HUES64 (cell line): Measurements from ENCODE around the gene DPP10.

Experiments used
- H3K27ac ChIP-seq: 2 replicates; pipeline ENCODE4 v1.7.0; 2013; ENCODE audit warnings: low read depth, low read length, inconsistent platforms
- H3K27me3 ChIP-seq: 2 replicates; pipeline ENCODE4 v1.6.1; 2013; ENCODE audit warnings: mild to moderate bottlenecking, low read length; ENCODE audit not compliant: insufficient read depth
- H3K36me3 ChIP-seq: 2 replicates; pipeline ENCODE4 v1.6.1; 2013; ENCODE audit warnings: mild to moderate bottlenecking, low read length; ENCODE audit not compliant: insufficient read depth
- H3K4me1 ChIP-seq: 2 replicates; pipeline ENCODE4 v1.6.1; 2013; ENCODE audit warnings: mild to moderate bottlenecking, low read length, moderate library complexity; ENCODE audit not compliant: insufficient read depth
- H3K4me3 ChIP-seq: 2 replicates; pipeline ENCODE4 v1.5.1; 2013; ENCODE audit warnings: mild to moderate bottlenecking, low read length, moderate library complexity
- H3K9ac ChIP-seq: 2 replicates; pipeline ENCODE4 v1.6.1; 2013; ENCODE audit warnings: mild to moderate bottlenecking, low read depth, low read length
- H3K9me3 ChIP-seq: 2 replicates; pipeline ENCODE4 v1.6.1; 2013; ENCODE audit warnings: low read depth, low read length; ENCODE audit not compliant: insufficient read depth
- WGBS: fragments of 150-250, 120-280 bp; methylation state at CpG from one replicate; pipeline ENCODE4 v1.1.7; 2013; ENCODE audit warnings: missing lambda C conversion rate; 5-methylcytosine and 5-hydroxymethylcytosine counted together

Gene DPP10

DNA sequence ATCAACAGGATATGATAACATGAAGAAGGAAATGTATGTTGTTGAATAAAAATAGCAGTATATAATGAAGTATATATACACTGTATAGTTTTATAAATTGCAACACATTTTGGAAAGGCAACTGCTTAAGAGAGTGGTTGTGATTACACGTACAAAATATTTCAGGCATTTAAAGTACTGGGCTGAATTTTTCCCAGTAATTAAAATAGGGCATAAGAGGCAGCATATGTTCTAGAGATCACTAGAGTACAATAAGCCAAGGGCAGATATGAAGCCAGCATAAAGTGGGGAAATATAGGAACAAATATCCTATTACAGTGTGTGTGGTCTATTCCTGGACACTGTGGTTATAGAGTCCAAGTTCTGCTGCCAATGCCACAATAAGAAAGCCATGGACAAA lies 14.1 kb downstream of the DPP10 start:
- no peak overlapping the region for H3K4me3 ChIP-seq
- H3K27me3 ChIP-seq = no peaks in the 10 kb centered on the region
- H3K9ac ChIP-seq = no peak overlapping the region
- no peaks in the 10 kb centered on the region for H3K36me3 ChIP-seq
- no peak overlapping the region for H3K27ac ChIP-seq
- no peaks in the 10 kb centered on the region for H3K9me3 ChIP-seq
- H3K4me1 ChIP-seq = peaks cover 22% of the 10 kb centered on the region
- WGBS = 100% methylated on average over 1 of the region's 1 CpG

DNA sequence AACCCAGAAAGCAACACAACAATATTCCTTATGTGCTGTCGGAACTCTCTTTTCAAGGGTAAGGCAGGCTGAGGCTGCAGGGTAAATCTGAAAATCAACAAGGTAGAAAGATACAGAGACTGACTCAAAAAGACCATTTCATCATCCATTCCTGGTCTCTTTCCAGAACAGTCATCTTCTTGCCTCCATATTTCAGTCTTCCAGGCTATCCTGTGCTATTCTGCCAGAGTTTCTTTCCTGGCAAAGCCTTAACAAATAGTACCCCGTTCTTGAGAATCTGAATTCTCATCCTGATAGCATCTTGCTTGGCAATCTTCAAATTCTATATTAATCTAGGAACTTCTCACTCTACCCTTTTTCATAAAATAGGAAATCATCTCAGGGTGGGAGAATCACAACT lies 15.5 kb downstream of the DPP10 start:
- Histone ChIP-seq H3K4me1 (peaks cover 24% of the 10 kb centered on the region), H3K9me3 (no peaks in the 10 kb centered on the region), H3K9ac (no peak overlapping the region), H3K36me3 (no peaks in the 10 kb centered on the region), H3K27me3 (no peaks in the 10 kb centered on the region), H3K4me3 (no peak overlapping the region), H3K27ac (no peak overlapping the region)
- 97% methylated on average over 2 of the region's 2 CpGs for WGBS

DNA sequence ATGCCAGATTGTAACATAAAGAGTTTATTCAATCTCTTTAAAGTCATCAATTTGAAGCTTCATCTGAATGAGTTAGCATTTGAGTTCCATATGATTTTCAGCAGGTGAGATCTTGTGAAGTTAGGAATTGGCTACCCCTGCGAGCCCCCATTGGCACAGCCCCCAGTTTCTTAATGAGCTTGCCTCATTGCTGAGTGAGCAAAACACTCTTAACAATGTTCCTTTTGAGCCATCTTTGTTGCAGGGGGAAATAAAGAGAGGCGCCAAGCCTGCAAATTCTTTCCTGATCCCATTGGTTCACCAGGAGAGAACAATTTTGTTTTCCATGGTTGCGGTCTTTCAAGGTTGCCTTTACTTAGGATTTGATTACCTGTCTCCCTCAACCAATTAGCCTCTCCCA lies 18.7 kb downstream of the DPP10 start:
- H3K9ac ChIP-seq = no peak overlapping the region
- no peaks in the 10 kb centered on the region for H3K27me3 ChIP-seq
- H3K4me3 ChIP-seq = no peak overlapping the region
- no peaks in the 10 kb centered on the region for H3K36me3 ChIP-seq
- H3K9me3 ChIP-seq = no peaks in the 10 kb centered on the region
- peaks cover 24% of the 10 kb centered on the region for H3K4me1 ChIP-seq
- no peak overlapping the region for H3K27ac ChIP-seq
- WGBS = 92% methylated on average over 3 of the region's 3 CpGs

DNA sequence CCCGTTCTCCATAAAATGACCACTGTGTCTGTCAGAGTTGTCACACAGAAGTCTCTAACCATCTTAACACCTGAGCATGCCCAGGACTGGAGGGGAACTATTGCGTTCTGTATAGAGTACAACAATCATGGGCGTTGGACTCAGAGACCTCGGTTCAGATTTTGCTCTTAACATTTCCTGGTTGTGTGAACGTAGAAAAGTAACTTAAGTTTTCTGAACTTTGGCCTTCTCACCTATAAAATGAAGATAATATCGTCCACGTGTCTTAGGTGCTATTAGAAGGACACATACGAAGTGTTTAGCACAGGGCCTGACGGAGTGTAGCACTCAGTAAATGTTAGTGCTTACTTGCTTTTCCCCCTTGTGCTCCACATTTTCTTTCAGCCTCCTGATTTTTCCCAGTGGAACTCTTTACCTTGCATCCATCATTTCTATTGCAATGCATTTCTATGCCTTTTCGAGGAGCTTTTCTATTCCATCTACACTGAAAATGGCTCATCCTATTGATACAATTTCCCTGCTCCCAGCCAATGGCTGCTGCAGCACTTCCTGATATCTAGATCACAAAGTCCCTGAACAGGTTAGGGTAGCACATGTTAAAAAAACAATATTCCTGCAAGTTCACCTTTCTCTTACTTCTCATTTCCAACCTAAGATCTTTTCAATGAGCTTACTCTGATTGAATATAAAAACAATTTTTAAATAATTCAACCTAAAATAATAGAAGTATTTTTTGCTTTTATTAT lies 22.7 kb downstream of the DPP10 start:
- WGBS = 95% methylated on average over 10 of the region's 10 CpGs
- H3K9me3 ChIP-seq = no peaks in the 10 kb centered on the region

DNA sequence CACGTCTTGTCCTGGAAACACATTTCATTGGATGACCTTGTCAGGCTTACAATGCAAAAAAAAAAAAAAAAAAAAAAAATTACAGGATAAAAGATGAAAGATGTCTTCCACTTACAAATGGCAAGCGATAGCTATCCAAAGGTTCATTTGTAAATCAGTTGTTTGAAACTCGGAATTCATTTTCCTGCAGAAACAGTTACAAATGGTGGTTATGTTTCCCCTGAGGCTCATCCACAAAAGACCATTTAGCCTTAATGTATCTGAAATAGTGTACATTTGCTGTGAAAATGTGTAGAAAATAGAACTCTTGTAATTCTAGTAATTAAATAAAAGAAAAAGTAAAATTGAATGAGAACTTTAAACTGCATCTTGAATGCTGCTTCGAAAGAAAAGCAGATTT lies 25.9 kb downstream of the DPP10 start:
- Histone ChIP-seq H3K27me3 (no peaks in the 10 kb centered on the region), H3K27ac (no peak overlapping the region), H3K4me3 (no peak overlapping the region), H3K4me1 (no peaks in the 10 kb centered on the region), H3K9ac (no peak overlapping the region), H3K36me3 (no peaks in the 10 kb centered on the region), H3K9me3 (no peaks in the 10 kb centered on the region)
- WGBS = 96% methylated on average over 4 of the region's 4 CpGs

More for the DNA sequence above, 22.7 kb downstream of the DPP10 start:
- Histone ChIP-seq H3K36me3 (no peaks in the 10 kb centered on the region), H3K27ac (no peak overlapping the region), H3K4me1 (peaks cover 11% of the 10 kb centered on the region; the same call in 1 of the 2 replicates), H3K27me3 (no peaks in the 10 kb centered on the region), H3K4me3 (no peak overlapping the region), H3K9ac (no peak overlapping the region)

DNA sequence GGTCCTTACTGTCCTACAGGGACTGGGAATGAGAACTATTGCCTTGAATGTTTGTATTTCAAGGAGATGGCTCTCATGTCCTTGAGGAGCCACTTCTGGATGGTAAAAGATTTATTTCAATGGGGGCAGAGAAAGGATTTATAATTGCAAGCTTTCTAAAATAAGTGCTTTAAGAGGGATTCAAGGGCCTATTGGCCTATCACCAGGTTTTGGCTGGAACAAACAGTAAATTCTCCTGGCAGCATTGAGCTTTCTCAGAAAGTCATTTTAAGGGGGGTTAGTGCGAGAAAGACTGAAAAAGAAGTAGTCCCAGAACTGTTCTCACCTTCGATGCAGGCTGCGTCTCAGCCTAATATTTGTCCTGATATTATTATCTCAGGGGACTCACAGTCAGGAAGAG lies 29.8 kb downstream of the DPP10 start:
- WGBS = 93% methylated on average over 3 of the region's 3 CpGs
- no peak overlapping the region for H3K4me3 ChIP-seq
- H3K9ac ChIP-seq = no peak overlapping the region

DNA sequence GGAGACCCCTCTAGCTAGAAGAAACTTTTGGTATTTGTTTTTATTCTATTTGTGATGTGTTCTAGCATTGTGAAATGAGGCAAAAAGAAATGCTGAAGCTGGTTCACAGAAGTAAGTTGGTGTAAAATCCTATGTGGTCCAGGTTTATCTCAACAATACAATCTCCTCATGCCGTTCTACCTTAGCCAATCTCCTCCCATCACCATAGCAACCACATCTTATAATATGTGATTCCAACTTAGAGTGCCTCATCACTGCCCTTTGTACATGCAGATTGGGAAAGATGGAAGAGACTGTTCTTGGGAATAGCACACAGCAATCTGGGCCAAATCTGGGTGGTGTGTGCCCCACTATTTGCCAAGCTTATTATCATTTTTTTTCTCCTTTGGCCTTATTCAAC lies 30.3 kb downstream of the DPP10 start:
- Histone ChIP-seq H3K27ac (no peak overlapping the region), H3K9me3 (no peaks in the 10 kb centered on the region), H3K36me3 (no peaks in the 10 kb centered on the region), H3K4me1 (no peaks in the 10 kb centered on the region), H3K4me3 (no peak overlapping the region), H3K27me3 (no peaks in the 10 kb centered on the region), H3K9ac (no peak overlapping the region)
- WGBS = 80% methylated on average over 1 of the region's 1 CpG

More for the DNA sequence above, 29.8 kb downstream of the DPP10 start:
- H3K27me3 ChIP-seq = no peaks in the 10 kb centered on the region
- no peaks in the 10 kb centered on the region for H3K36me3 ChIP-seq
- no peak overlapping the region for H3K27ac ChIP-seq
- no peaks in the 10 kb centered on the region for H3K9me3 ChIP-seq
- no peaks in the 10 kb centered on the region for H3K4me1 ChIP-seq

DNA sequence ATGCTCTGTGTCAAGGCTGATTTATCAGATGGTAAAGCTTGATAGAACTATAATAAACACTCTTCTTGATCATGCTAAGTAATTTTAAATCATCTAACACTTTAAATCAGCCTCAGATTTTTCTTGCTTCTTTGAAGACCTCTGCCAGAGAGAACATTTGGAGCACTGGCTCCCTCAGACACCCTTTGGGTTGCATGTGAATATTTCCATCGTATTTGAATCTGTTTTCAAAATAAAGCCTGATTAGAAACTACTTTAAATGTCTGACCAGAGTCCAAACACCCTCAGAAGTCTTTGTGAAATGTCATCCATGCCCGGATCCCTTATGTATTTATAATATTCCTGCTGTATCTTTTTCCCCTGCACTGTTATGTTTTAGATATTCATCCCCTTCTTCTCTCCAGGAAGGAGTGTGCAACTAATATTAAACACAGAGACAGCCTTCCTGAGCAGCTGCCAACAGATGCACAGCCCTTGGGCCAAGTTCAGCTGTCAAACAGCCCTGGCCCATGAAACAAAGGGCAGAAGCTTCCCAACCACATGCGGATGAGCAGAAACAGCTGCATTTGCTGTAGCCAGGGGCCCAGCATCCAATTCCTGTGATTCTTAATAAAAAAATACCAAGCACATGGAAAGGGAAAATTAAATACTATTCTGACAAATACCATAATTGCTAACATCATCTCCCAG lies 46.5 kb downstream of the DPP10 start:
- no peaks in the 10 kb centered on the region for H3K27me3 ChIP-seq
- no peak overlapping the region for H3K4me3 ChIP-seq
- no peak overlapping the region for H3K9ac ChIP-seq
- WGBS = 98% methylated on average over 3 of the region's 3 CpGs
- H3K36me3 ChIP-seq = no peaks in the 10 kb centered on the region
- H3K27ac ChIP-seq = no peak overlapping the region
- H3K4me1 ChIP-seq = peaks cover 10% of the 10 kb centered on the region; the same call in 1 of the 2 replicates
- H3K9me3 ChIP-seq = no peaks in the 10 kb centered on the region

DNA sequence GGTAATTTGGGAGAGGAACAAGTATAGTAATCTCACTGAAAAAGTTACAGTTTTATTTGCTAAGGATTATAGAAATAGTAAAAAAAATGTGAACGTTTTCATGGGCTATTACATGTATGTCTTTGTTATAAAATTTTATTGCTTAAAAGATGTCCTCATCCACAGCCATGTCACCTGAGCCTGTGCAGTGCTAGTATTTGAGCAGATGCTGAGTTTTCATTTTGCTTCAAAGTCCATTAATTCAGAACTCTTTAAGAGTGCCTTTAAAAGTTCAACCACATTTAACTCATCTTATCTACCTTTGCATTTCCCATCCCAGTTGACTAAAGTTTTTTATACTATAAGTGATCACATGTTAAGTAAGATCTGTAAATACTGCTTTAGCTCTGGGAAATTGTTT lies 52.6 kb downstream of the DPP10 start:
- H3K4me3 ChIP-seq = no peak overlapping the region
- no peaks in the 10 kb centered on the region for H3K4me1 ChIP-seq
- no peaks in the 10 kb centered on the region for H3K36me3 ChIP-seq
- 86% methylated on average over 1 of the region's 1 CpG for WGBS
- H3K27me3 ChIP-seq = no peaks in the 10 kb centered on the region
- no peak overlapping the region for H3K9ac ChIP-seq
- no peak overlapping the region for H3K27ac ChIP-seq
- no peaks in the 10 kb centered on the region for H3K9me3 ChIP-seq

DNA sequence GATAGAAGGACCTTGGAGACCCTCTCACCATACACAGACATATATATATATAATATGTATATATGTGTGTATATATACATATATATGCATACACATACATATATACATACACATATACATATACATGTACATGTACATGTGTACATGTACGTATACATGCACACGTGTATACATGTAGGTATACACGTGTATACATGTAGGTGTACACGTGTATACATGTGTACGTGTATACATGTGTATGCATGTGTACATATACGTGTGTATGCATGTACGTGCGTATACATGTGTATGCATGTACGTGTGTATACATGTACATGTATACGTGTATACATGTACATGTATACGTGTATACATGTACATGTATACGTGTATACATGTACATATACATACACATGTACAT lies 54.5 kb downstream of the DPP10 start:
- Histone ChIP-seq H3K4me1 (no peaks in the 10 kb centered on the region), H3K4me3 (no peak overlapping the region), H3K27ac (no peak overlapping the region), H3K9ac (no peak overlapping the region), H3K36me3 (no peaks in the 10 kb centered on the region), H3K9me3 (no peaks in the 10 kb centered on the region), H3K27me3 (no peaks in the 10 kb centered on the region)
- WGBS = 94% methylated on average over 10 of the region's 12 CpGs

DNA sequence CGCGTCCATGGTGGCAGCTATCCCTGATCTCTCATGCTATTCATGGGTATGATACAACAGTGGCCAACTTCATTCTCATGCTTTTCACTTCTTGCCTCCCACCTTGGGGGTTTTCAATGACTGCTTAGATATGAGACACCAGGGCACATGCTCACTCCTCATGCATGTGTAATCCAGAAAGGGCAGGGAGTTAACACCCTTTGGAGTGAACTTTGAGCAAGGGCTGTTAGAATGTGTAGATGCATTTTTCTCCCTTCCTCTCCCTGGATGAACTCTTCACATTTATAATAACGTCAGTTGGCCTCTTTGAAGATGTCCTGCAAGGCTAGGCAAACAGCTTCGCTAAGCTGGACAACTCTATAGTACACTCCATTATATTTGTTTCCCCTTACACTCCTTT lies 56.7 kb downstream of the DPP10 start:
- H3K27ac ChIP-seq = no peak overlapping the region
- no peaks in the 10 kb centered on the region for H3K36me3 ChIP-seq
- no peaks in the 10 kb centered on the region for H3K9me3 ChIP-seq
- no peak overlapping the region for H3K9ac ChIP-seq
- 91% methylated on average over 4 of the region's 4 CpGs for WGBS
- no peaks in the 10 kb centered on the region for H3K4me1 ChIP-seq
- H3K27me3 ChIP-seq = no peaks in the 10 kb centered on the region
- H3K4me3 ChIP-seq = no peak overlapping the region
